KMS-11 (cell line): Measurements from ENCODE around the gene BSG.

Source experiments
- H2AFZ ChIP-seq: fragments of 200-600 bp; sonication (generic); 2 replicates; pipeline ENCODE4 v1.6.1; 2016; ENCODE audit warnings: antibody characterized with exemption, mixed run types, low read depth
- H3K27ac ChIP-seq: fragments of 200-600 bp; sonication (generic); 2 replicates; pipeline ENCODE4 v1.6.1; 2016; ENCODE audit warnings: mild to moderate bottlenecking, mixed run types
- H3K27me3 ChIP-seq: fragments of 200-600 bp; sonication (generic); 2 replicates; pipeline ENCODE4 v1.6.1; 2017; ENCODE audit warnings: mild to moderate bottlenecking, low read depth, mixed run types, moderate library complexity; ENCODE audit not compliant: insufficient read depth
- H3K36me3 ChIP-seq: fragments of 200-600 bp; sonication (generic); 2 replicates; pipeline ENCODE4 v1.6.1; 2017; ENCODE audit warnings: mild to moderate bottlenecking, mixed run types; ENCODE audit not compliant: insufficient read depth
- H3K4me1 ChIP-seq: fragments of 200-600 bp; sonication (generic); 2 replicates; pipeline ENCODE4 v1.6.1; 2016; ENCODE audit warnings: mild to moderate bottlenecking, low read depth, mixed run types; ENCODE audit not compliant: poor library complexity, severe bottlenecking
- H3K4me2 ChIP-seq: fragments of 200-600 bp; sonication (generic); 2 replicates; pipeline ENCODE4 v1.7.0; 2016; ENCODE audit warnings: mild to moderate bottlenecking, mixed run types
- H3K4me3 ChIP-seq: fragments of 200-600 bp; sonication (generic); IDR thresholded peaks from 2 replicates; pipeline ENCODE4 v1.6.1; 2017; ENCODE audit warnings: low read depth, low read length, mixed read lengths; ENCODE audit not compliant: insufficient read depth
- H3K79me2 ChIP-seq: fragments of 200-600 bp; sonication (generic); 2 replicates; pipeline ENCODE4 v1.6.1; 2016; ENCODE audit warnings: low read depth, mixed run types; ENCODE audit not compliant: insufficient read depth
- H3K9ac ChIP-seq: fragments of 200-600 bp; sonication (generic); 2 replicates; pipeline ENCODE4 v1.6.1; 2016; ENCODE audit warnings: mild to moderate bottlenecking, mixed run types
- H4K20me1 ChIP-seq: fragments of 200-600 bp; sonication (generic); 2 replicates; pipeline ENCODE4 v1.6.1; 2016; ENCODE audit warnings: mild to moderate bottlenecking, mixed run types; ENCODE audit not compliant: insufficient read depth
- TF ChIP-seq, protein P1 (sequence below): fragments of 200-600 bp; sonication (generic); conservative IDR thresholded peaks from 2 replicates; pipeline ENCODE4 v1.6.1; 2017; ENCODE audit warnings: low read depth, mild to moderate bottlenecking, antibody characterized with exemption, low read length, moderate library complexity, mixed read lengths

The BSG gene

GRCh38 chr19:609004-609346 lies 36.6 kb downstream of the BSG start:
- no peaks in the 10 kb centered on the region for H4K20me1 ChIP-seq
- no peak overlapping the region for H3K9ac ChIP-seq
- no peak overlapping the region for H3K4me3 ChIP-seq
- no peaks in the 10 kb centered on the region for H3K4me1 ChIP-seq
- H3K79me2 ChIP-seq: no peaks in the 10 kb centered on the region
- TF ChIP-seq, protein P1, sequence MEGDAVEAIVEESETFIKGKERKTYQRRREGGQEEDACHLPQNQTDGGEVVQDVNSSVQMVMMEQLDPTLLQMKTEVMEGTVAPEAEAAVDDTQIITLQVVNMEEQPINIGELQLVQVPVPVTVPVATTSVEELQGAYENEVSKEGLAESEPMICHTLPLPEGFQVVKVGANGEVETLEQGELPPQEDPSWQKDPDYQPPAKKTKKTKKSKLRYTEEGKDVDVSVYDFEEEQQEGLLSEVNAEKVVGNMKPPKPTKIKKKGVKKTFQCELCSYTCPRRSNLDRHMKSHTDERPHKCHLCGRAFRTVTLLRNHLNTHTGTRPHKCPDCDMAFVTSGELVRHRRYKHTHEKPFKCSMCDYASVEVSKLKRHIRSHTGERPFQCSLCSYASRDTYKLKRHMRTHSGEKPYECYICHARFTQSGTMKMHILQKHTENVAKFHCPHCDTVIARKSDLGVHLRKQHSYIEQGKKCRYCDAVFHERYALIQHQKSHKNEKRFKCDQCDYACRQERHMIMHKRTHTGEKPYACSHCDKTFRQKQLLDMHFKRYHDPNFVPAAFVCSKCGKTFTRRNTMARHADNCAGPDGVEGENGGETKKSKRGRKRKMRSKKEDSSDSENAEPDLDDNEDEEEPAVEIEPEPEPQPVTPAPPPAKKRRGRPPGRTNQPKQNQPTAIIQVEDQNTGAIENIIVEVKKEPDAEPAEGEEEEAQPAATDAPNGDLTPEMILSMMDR: no peak
- no peak overlapping the region for H3K27ac ChIP-seq
- H3K4me2 ChIP-seq: no peak overlapping the region
- H2AFZ ChIP-seq: no peak overlapping the region
- no peaks in the 10 kb centered on the region for H3K36me3 ChIP-seq
- H3K27me3 ChIP-seq: no peaks in the 10 kb centered on the region

DNA sequence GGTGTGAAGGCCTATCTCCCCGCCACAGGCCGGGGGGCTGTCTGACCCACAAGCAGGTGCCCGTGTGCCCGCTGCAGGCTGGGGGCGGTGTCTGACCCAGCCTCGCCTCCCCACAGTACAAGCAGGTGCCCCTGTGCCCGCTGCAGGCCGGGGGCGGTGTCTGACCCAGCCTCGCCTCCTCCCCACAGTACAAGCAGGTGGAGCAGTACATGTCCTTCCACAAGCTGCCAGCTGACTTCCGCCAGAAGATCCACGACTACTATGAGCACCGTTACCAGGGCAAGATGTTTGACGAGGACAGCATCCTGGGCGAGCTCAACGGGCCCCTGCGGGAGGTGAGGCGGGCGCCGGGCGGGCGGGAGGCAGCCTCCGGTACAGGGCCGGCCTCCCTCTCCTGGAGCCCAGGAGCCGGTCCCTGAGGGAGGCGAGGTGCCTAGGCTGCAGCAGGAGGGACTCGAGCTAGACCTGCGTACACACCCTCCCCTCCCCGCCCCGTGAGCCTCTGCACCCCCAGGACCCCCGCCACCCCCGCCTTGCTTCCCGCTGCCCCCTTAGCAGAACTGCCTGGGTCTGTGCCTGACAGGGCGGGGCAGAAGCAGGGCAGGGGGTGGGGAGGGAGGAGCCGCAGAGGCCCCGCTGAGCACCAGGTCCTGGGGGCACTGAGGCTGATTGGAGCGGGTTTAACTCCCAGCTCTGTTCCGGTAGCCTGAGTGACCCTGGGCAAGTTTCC lies 37.8 kb downstream of the BSG start:
- Histone ChIP-seq H3K4me3 (no peak overlapping the region), H4K20me1 (no peaks in the 10 kb centered on the region), H3K27ac (no peak overlapping the region), H2AFZ (no peak overlapping the region), H3K9ac (no peak overlapping the region), H3K4me2 (no peak overlapping the region), H3K36me3 (no peaks in the 10 kb centered on the region), H3K79me2 (no peaks in the 10 kb centered on the region), H3K4me1 (no peaks in the 10 kb centered on the region), H3K27me3 (no peaks in the 10 kb centered on the region)
- TF ChIP-seq, protein P1: no peak

- Histone ChIP-seq H3K27me3 (no peaks in the 10 kb centered on the region), H4K20me1 (no peaks in the 10 kb centered on the region), H2AFZ (no peak overlapping the region), H3K4me3 (no peak overlapping the region), H3K4me1 (no peaks in the 10 kb centered on the region), H3K36me3 (no peaks in the 10 kb centered on the region), H3K9ac (no peak overlapping the region), H3K27ac (no peak overlapping the region), H3K79me2 (no peaks in the 10 kb centered on the region), H3K4me2 (no peak overlapping the region)
- TF ChIP-seq, protein P1: no peak
Observed at GRCh38 chr19:610801-611480, 38.5 kb downstream of the BSG start.

GRCh38 chr19:611481-611868 lies 39.1 kb downstream of the BSG start:
- Histone ChIP-seq H3K9ac (no peak overlapping the region), H3K4me3 (no peak overlapping the region), H2AFZ (no peak overlapping the region), H3K36me3 (no peaks in the 10 kb centered on the region), H3K4me2 (no peak overlapping the region), H3K4me1 (no peaks in the 10 kb centered on the region), H3K27me3 (no peaks in the 10 kb centered on the region), H4K20me1 (no peaks in the 10 kb centered on the region), H3K27ac (no peak overlapping the region), H3K79me2 (no peaks in the 10 kb centered on the region)
- TF ChIP-seq, protein P1: no peak
